Calu3 (cell line): ENCODE data around the gene WDR83. TPM values are rescaled to one million over a fixed set of nuclear protein-coding genes. Genes with fewer than 3 reads are reported as not detected.
"Not testable (repeated sequence)": the region's sequence is repeated elsewhere in the genome, so short reads cannot be mapped to it uniquely, and the experiment has no call there.

Experiments
- BruUV-seq: library from RNA; stranded (reverse); fragments of 400-500 nt; replicated peaks from 2 replicates; lab custom pipeline; 2021; lab: Mats Ljungman, UMichigan
- CTCF ChIA-PET: fragments of 300-600 bp; sonication (Branson Sonifier 250); formaldehyde crosslinking; loops from one replicate; lab custom pipeline; 2022; ENCODE audit warnings: antibody characterized with exemption; lab: Charles Lee
- DNase-seq: peaks from one replicate; pipeline ENCODE4 v3.0.0; 2022
- H3K27ac Mint-ChIP-seq: one replicate; pipeline ENCODE4 v1.8.0; 2022; ENCODE audit warnings: mixed read lengths; ENCODE audit not compliant: unreplicated experiment
- H3K27me3 Mint-ChIP-seq: one replicate; pipeline ENCODE4 v1.8.0; 2022; ENCODE audit warnings: mixed read lengths; ENCODE audit not compliant: unreplicated experiment
- H3K36me3 Mint-ChIP-seq: one replicate; pipeline ENCODE4 v1.8.0; 2022; ENCODE audit warnings: mild to moderate bottlenecking, moderate library complexity, mixed read lengths; ENCODE audit not compliant: insufficient read depth, unreplicated experiment
- H3K4me1 Mint-ChIP-seq: one replicate; pipeline ENCODE4 v1.8.0; 2022; ENCODE audit warnings: mild to moderate bottlenecking, low read depth, mixed read lengths; ENCODE audit not compliant: unreplicated experiment
- H3K4me3 Mint-ChIP-seq: one replicate; pipeline ENCODE4 v1.8.0; 2022; ENCODE audit warnings: mild to moderate bottlenecking, low read depth, moderate library complexity, mixed read lengths; ENCODE audit not compliant: unreplicated experiment
- H3K9me3 Mint-ChIP-seq: one replicate; pipeline ENCODE4 v1.8.0; 2022; ENCODE audit warnings: low read depth, mixed read lengths; ENCODE audit not compliant: unreplicated experiment
- intact Hi-C: fragments of 100-400 bp; cut with micrococcal nuclease; formaldehyde crosslinking; loops from one replicate; pipeline ENCODE4 v1.10.0; 2022; ENCODE audit not compliant: unreplicated experiment
- total RNA-seq: library from RNA; stranded (reverse); gene quantifications from 2 replicates; pipeline ENCODE4 v1.2.3, GENCODE V29; 2022
- TF ChIP-seq, protein P1 (sequence below): fragments of 200-600 bp; IDR thresholded peaks from one replicate; pipeline ENCODE4 v1.8.0; 2022; ENCODE audit warnings: antibody characterized with exemption; ENCODE audit not compliant: unreplicated experiment

WDR83 gene
- total RNA-seq, 1 experiment from 2014 or later, result 10.1 TPM

DNA sequence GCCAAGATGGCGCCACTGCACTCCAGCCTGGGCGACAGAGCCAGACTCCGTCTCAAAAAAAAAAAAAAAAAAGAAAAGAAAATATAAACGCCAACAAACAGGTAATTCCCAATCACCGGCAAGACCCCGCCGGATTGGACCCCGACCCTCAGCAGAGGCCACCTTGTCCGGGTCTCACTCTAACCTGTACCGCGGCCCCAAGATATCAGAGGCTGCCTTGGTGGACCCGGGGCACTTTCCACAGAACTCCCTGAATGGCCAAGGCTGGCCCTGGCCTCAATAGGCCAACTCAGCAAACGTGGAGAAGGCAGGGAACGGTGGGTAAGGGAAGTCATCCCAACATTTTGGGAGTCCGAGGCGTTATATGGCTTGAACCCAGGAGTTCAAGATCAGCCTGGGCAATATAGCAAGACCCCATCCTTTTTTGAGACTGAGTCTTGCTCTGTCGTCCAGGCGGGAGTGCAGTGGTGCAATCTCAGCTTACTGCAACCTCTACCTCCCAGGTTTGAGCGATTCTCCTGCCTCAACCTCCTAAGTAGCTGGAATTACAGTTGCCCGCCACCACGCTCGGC is 27.9 kb upstream of the WDR83 start:
- BruUV-seq, result no TSS peak
- intact Hi-C loops, result no loop called here
- Mint-ChIP-seq H3K27me3 (no peaks in the 10 kb centered on the region), H3K27ac (no peak overlapping the region), H3K9me3 (peaks cover 3% of the 10 kb centered on the region), H3K4me1 (no peaks in the 10 kb centered on the region), H3K4me3 (no peak overlapping the region), H3K36me3 (peaks cover 5% of the 10 kb centered on the region)
- DNase-seq, result no peak
- TF ChIP-seq, protein P1, sequence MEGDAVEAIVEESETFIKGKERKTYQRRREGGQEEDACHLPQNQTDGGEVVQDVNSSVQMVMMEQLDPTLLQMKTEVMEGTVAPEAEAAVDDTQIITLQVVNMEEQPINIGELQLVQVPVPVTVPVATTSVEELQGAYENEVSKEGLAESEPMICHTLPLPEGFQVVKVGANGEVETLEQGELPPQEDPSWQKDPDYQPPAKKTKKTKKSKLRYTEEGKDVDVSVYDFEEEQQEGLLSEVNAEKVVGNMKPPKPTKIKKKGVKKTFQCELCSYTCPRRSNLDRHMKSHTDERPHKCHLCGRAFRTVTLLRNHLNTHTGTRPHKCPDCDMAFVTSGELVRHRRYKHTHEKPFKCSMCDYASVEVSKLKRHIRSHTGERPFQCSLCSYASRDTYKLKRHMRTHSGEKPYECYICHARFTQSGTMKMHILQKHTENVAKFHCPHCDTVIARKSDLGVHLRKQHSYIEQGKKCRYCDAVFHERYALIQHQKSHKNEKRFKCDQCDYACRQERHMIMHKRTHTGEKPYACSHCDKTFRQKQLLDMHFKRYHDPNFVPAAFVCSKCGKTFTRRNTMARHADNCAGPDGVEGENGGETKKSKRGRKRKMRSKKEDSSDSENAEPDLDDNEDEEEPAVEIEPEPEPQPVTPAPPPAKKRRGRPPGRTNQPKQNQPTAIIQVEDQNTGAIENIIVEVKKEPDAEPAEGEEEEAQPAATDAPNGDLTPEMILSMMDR, result no peak
- CTCF ChIA-PET, result interaction anchor here (0.7 kb wide), 1 partner anchor 330 kb away, joined by 3 read pairs; no protein-coding TSS in a partner anchor

DNA sequence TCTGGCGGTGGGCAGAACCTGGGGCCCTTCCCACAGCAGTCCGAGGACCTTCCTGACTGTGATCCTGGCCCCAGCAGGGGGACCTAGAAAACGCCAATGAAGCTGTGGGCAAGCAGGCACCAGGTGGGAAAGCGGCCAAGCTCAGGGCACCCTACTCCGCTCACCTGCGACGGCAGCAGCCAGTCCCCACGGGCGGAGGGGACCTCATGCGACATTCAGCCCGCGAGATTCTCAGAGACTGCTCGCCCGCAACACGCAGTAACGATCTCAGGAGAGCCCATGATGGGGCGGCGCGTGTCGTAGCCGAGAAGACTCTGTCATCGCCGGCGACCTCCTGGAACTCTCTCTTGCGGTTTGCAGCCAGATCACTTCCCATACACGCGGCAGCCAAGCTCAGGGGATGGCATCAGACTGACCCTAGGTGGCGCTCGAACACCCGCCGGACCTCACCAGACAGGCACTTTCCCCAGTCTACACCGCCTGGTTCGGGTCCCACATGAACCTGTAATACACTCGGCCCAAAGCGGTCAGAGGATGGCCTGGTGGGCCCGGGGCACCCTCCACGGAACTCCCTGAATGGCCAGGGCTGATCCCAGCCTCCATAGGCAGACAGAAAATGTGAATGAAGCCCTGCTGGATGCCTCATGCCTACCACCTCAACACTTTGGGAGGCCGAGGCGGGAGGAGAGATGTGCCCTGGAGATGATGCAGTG is 26.6 kb upstream of the WDR83 start:
- intact Hi-C loops, result no loop called here
- Mint-ChIP-seq H3K4me3 (no peak overlapping the region), H3K4me1 (no peaks in the 10 kb centered on the region), H3K27ac (no peak overlapping the region), H3K27me3 (no peaks in the 10 kb centered on the region), H3K9me3 (peaks cover 3% of the 10 kb centered on the region), H3K36me3 (no peaks in the 10 kb centered on the region)
- TF ChIP-seq, protein P1, result no peak
- BruUV-seq, result no TSS peak
- CTCF ChIA-PET, result no interaction called here
- no peak for DNase-seq

DNA sequence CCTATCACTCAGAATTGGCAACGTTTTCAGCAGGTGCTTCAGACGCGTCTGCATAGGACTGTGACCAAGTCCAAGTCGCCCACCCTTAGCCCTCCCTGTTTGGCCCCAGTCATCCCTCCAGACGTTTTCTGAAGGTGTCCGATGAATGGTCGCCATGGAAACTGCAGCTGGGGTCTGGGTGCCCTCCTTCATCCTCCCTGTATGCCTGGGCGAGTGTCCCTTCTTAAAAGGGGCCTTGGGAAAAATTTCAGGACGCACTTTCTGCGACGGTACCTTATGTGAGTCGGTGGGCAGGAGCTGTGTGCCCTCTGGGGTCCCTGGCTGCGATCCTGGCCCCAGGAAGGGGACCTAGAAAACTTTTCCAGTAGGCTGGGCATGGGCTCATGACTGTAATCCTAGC is 25.2 kb upstream of the WDR83 start:
- Mint-ChIP-seq H3K36me3 (peaks cover under 1% of the 10 kb centered on the region), H3K4me1 (no peaks in the 10 kb centered on the region), H3K27ac (no peak overlapping the region), H3K9me3 (no peaks in the 10 kb centered on the region), H3K4me3 (no peak overlapping the region), H3K27me3 (no peaks in the 10 kb centered on the region)
- BruUV-seq, result no TSS peak
- TF ChIP-seq, protein P1, result no peak
- intact Hi-C loops, result no loop called here
- CTCF ChIA-PET, result no interaction called here
- DNase-seq, result no peak

DNA sequence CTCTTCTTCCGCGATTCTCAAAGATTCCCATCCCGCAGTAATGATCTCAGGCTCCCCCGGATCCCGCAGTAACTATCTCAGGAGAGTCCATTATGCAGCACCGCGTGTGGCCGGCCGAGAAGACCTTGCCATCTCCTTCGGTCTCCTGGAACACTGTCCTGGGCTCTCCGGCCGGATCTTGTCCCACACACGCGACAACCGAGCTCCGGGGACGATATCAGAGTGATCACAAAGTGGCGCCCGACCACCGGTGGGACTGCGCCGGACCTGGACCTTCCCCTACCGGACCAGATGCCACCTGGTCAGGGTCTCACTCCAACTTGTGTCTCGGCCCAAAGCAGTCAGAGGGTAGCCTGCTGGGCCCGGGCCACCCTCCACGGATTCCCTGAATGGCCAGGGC is 24.1 kb upstream of the WDR83 start:
- no peak overlapping the region for H3K27ac Mint-ChIP-seq
- CTCF ChIA-PET, result no interaction called here
- H3K4me1 Mint-ChIP-seq, result no peaks in the 10 kb centered on the region

DNA sequence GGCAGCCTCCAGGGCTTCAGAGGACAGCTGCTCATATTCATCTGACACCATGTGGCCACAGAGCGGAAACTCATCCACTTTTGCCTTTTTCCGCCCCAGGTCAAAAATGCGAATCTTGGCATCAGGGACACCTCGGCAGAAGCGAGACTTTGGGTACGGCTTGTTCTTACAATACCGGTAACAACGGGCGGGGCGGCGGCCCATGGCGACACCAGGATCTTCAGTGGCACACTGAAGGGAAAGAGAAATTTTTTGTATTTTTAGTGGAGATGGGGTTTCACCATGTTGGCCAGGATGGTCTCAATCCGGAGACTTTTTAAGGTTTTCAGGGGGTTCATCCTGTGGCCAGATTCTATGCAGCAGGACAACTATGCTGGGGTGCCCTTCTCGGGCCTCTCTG is 22.9 kb upstream of the WDR83 start:
- H3K27me3 Mint-ChIP-seq, BruUV-seq, H3K4me3 Mint-ChIP-seq, H3K4me1 Mint-ChIP-seq, DNase-seq, CTCF ChIA-PET, H3K27ac Mint-ChIP-seq, intact Hi-C loops, H3K9me3 Mint-ChIP-seq: not testable (repeated sequence)
- H3K36me3 Mint-ChIP-seq, result peaks cover 18% of the 10 kb centered on the region

More for the DNA sequence above, 24.1 kb upstream of the WDR83 start:
- BruUV-seq, result no TSS peak
- no peak for DNase-seq
- intact Hi-C loops, result no loop called here
- TF ChIP-seq, protein P1, result no peak
- no peaks in the 10 kb centered on the region for H3K27me3 Mint-ChIP-seq
- no peak overlapping the region for H3K4me3 Mint-ChIP-seq
- no peaks in the 10 kb centered on the region for H3K9me3 Mint-ChIP-seq
- H3K36me3 Mint-ChIP-seq, result peaks cover 6% of the 10 kb centered on the region
